WTC11 (cell line): ENCODE results near the gene NEBL. TPM values are rescaled to one million over a fixed set of nuclear protein-coding genes. Genes with fewer than 3 reads are reported as not detected.

Experiments used
- ATAC-seq: fragments of 200-7000 bp; cut with Tn5 transposase; 2 replicates; pipeline ENCODE4 v1.10.0; 2021; ENCODE audit warnings: mild to moderate bottlenecking, moderate library complexity
- CTCF ChIA-PET: fragments of 300-600 bp; sonication (Branson Sonifier 250); formaldehyde crosslinking; loops from one replicate; lab custom pipeline; 2021; ENCODE audit warnings: antibody characterized with exemption; lab: Charles Lee
- POLR2A ChIA-PET: fragments of 350-600 bp; sonication (Branson Sonifier 250); formaldehyde crosslinking; loops from one replicate; lab custom pipeline; 2021; ENCODE audit warnings: antibody characterized with exemption; lab: Charles Lee
- DNase-seq: peaks from one replicate; pipeline ENCODE4 v3.0.0; 2021; ENCODE audit warnings: low spot score
- H3K27ac Mint-ChIP-seq: 2 replicates; pipeline ENCODE4 v1.8.0; 2021; ENCODE audit warnings: mixed read lengths
- H3K27me3 Mint-ChIP-seq: 2 replicates; pipeline ENCODE4 v1.8.0; 2021; ENCODE audit warnings: low read depth, mild to moderate bottlenecking, moderate library complexity, mixed read lengths
- H3K36me3 Mint-ChIP-seq: 2 replicates; pipeline ENCODE4 v1.8.0; 2021; ENCODE audit warnings: mixed read lengths
- H3K4me1 Mint-ChIP-seq: 2 replicates; pipeline ENCODE4 v1.8.0; 2022; ENCODE audit warnings: mixed read lengths
- H3K4me3 Mint-ChIP-seq: 2 replicates; pipeline ENCODE4 v1.8.0; 2021; ENCODE audit warnings: mild to moderate bottlenecking, moderate library complexity, mixed read lengths
- H3K9me3 Mint-ChIP-seq: 2 replicates; pipeline ENCODE4 v1.8.0; 2021; ENCODE audit warnings: mixed read lengths
- AR ChIP-seq: fragments of 250-450 bp; sonication (Bioruptor Pico); IDR thresholded peaks from 2 replicates; pipeline ENCODE4 v1.9.0; 2021; ENCODE audit warnings: mild to moderate bottlenecking
- CDX4 ChIP-seq: fragments of 250-450 bp; sonication (Bioruptor Pico); IDR thresholded peaks from 2 replicates; pipeline ENCODE4 v1.9.0; 2021; ENCODE audit warnings: moderate library complexity, mild to moderate bottlenecking, inconsistent platforms, borderline replicate concordance
- CREB1 ChIP-seq: sonication (generic); formaldehyde crosslinking; IDR thresholded peaks from 2 replicates; pipeline ENCODE4 v1.8.0; 2023; ENCODE audit warnings: mild to moderate bottlenecking, missing genetic modification reagents
- E2F4 ChIP-seq: sonication (generic); formaldehyde crosslinking; IDR thresholded peaks from 2 replicates; pipeline ENCODE4 v1.8.1; 2022; ENCODE audit warnings: low read depth, mild to moderate bottlenecking, moderate library complexity, missing genetic modification reagents, borderline replicate concordance
- ETV6 ChIP-seq: sonication (generic); formaldehyde crosslinking; IDR thresholded peaks from 2 replicates; pipeline ENCODE4 v1.8.1; 2022; ENCODE audit warnings: mild to moderate bottlenecking, missing genetic modification reagents
- HMGXB4 ChIP-seq: sonication (generic); formaldehyde crosslinking; IDR thresholded peaks from 2 replicates; pipeline ENCODE4 v1.8.1; 2023; ENCODE audit warnings: mild to moderate bottlenecking, moderate library complexity, missing genetic modification reagents
- KAT7 ChIP-seq: sonication (generic); formaldehyde crosslinking; IDR thresholded peaks from 2 replicates; pipeline ENCODE4 v1.8.1; 2023; ENCODE audit warnings: missing genetic modification reagents, mild to moderate bottlenecking, borderline replicate concordance
- NFATC4 ChIP-seq: fragments of 250-450 bp; sonication (Bioruptor Pico); IDR thresholded peaks from 2 replicates; pipeline ENCODE4 v1.9.0; 2021; ENCODE audit warnings: mild to moderate bottlenecking
- RELA ChIP-seq: sonication (generic); formaldehyde crosslinking; IDR thresholded peaks from 2 replicates; pipeline ENCODE4 v1.8.1; 2022; ENCODE audit warnings: missing genetic modification reagents, mild to moderate bottlenecking, borderline replicate concordance
- SMAD3 ChIP-seq: sonication (generic); formaldehyde crosslinking; IDR thresholded peaks from 2 replicates; pipeline ENCODE4 v1.8.0; 2022; ENCODE audit warnings: missing genetic modification reagents, mild to moderate bottlenecking, borderline replicate concordance
- STAT6 ChIP-seq: sonication (generic); formaldehyde crosslinking; conservative IDR thresholded peaks from 2 replicates; pipeline ENCODE4 v1.8.1; 2023; ENCODE audit warnings: mild to moderate bottlenecking, low read depth, missing genetic modification reagents, moderate library complexity
- TP53 ChIP-seq: sonication (generic); formaldehyde crosslinking; IDR thresholded peaks from 2 replicates; pipeline ENCODE4 v1.8.1; 2023; ENCODE audit warnings: mild to moderate bottlenecking, missing genetic modification reagents
- ZNF219 ChIP-seq: sonication (generic); formaldehyde crosslinking; IDR thresholded peaks from 2 replicates; pipeline ENCODE4 v1.8.0; 2023; ENCODE audit warnings: missing genetic modification reagents, mild to moderate bottlenecking, borderline replicate concordance
- ZNF281 ChIP-seq: sonication (generic); formaldehyde crosslinking; IDR thresholded peaks from 2 replicates; pipeline ENCODE4 v1.8.0; 2023; ENCODE audit warnings: mild to moderate bottlenecking, missing genetic modification reagents
- ZNF425 ChIP-seq: fragments of 250-450 bp; sonication (Bioruptor Pico); conservative IDR thresholded peaks from 2 replicates; pipeline ENCODE4 v1.9.0; 2021; ENCODE audit warnings: mild to moderate bottlenecking
- ZNF532 ChIP-seq: fragments of 250-450 bp; sonication (Bioruptor Pico); IDR thresholded peaks from 2 replicates; pipeline ENCODE4 v1.9.0; 2021; ENCODE audit warnings: mild to moderate bottlenecking, borderline replicate concordance
- total RNA-seq: library from RNA; stranded (reverse); gene quantifications from 3 replicates; pipeline ENCODE4 v1.2.3, GENCODE V29; 2021

NEBL gene
- total RNA-seq, 1 experiment from 2014 or later: 8.9 TPM

GRCh38 chr10:20852303-20852702 lies 44.8 kb downstream of the NEBL start (continued):
- TF ChIP-seq RELA (CRISPR knock-in tag) (no peak), KAT7 (CRISPR knock-in tag) (no peak), TP53 (CRISPR knock-in tag) (no peak)

GRCh38 chr10:20847512-20847911 lies 49.6 kb downstream of the NEBL start:
- POLR2A ChIA-PET: no interaction called here
- Mint-ChIP-seq H3K36me3 (peaks cover 21% of the 10 kb centered on the region), H3K27me3 (peaks cover 2% of the 10 kb centered on the region; the same call in 1 of the 2 replicates), H3K27ac (no peak overlapping the region), H3K9me3 (peaks cover 25% of the 10 kb centered on the region), H3K4me1 (no peaks in the 10 kb centered on the region), H3K4me3 (no peak overlapping the region)
- CTCF ChIA-PET: no interaction called here
- DNase-seq: no peak
- no peak for ATAC-seq
- TF ChIP-seq STAT6 (CRISPR knock-in tag) (no peak), ZNF425 (CRISPR knock-in tag) (no peak), KAT7 (CRISPR knock-in tag) (no peak), ZNF532 (CRISPR knock-in tag) (no peak), SMAD3 (CRISPR knock-in tag) (no peak), ZNF281 (no peak), CDX4 (CRISPR knock-in tag) (no peak), HMGXB4 (CRISPR knock-in tag) (no peak), ETV6 (CRISPR knock-in tag) (no peak), ZNF219 (CRISPR knock-in tag) (no peak), AR (CRISPR knock-in tag) (no peak), E2F4 (CRISPR knock-in tag) (no peak), CREB1 (CRISPR knock-in tag) (no peak), NFATC4 (CRISPR knock-in tag) (no peak)
